GM21723 (cell line): ENCODE data around the gene RINL.
A peak's percentile ranks its signal among the peaks of the same experiment; 100 is the strongest.
"Not testable (repeated sequence)": the region's sequence is repeated elsewhere in the genome, so short reads cannot be mapped to it uniquely, and the experiment has no call there.

Experiments
- ATAC-seq: cut with Tn5 transposase; IDR thresholded peaks from one replicate; pipeline ENCODE4 v1.9.1; 2021; ENCODE audit warnings: mild to moderate bottlenecking, moderate library complexity; ENCODE audit not compliant: unreplicated experiment

Gene RINL

GRCh38 chr19:38878575-38879399, 712 bp upstream of the RINL start:
- no peak for ATAC-seq

GRCh38 chr19:38875656-38876395, 2.2 kb downstream of the RINL start:
- no peak for ATAC-seq

- ATAC-seq = not testable (repeated sequence)
Measured at GRCh38 chr19:38873400-38873799, 4.7 kb downstream of the RINL start.

- ATAC-seq = no peak
Measured at GRCh38 chr19:38870612-38871011, 7.5 kb downstream of the RINL start.

- peak; percentile 61 for ATAC-seq
Measured at GRCh38 chr19:38869836-38870607, 8.1 kb downstream of the RINL start.

- ATAC-seq = no peak
Measured at GRCh38 chr19:38869160-38869835, 8.8 kb downstream of the RINL start.

- ATAC-seq = no peak
Measured at GRCh38 chr19:38868551-38868950, 9.5 kb downstream of the RINL start.

GRCh38 chr19:38867171-38867780, 10.8 kb downstream of the RINL start:
- no peak for ATAC-seq

- no peak for ATAC-seq
Measured at GRCh38 chr19:38862321-38863059, 15.6 kb downstream of the RINL start.

- ATAC-seq = no peak
Measured at GRCh38 chr19:38861368-38861767, 16.7 kb downstream of the RINL start.

- ATAC-seq = not testable (repeated sequence)
Measured at GRCh38 chr19:38859631-38860204, 18.4 kb downstream of the RINL start.

GRCh38 chr19:38856813-38857212, 21.3 kb downstream of the RINL start:
- ATAC-seq = no peak

GRCh38 chr19:38855751-38856150, 22.3 kb downstream of the RINL start:
- not testable (repeated sequence) for ATAC-seq

GRCh38 chr19:38854961-38855360, 23.1 kb downstream of the RINL start:
- not testable (repeated sequence) for ATAC-seq

GRCh38 chr19:38853214-38853613, 24.9 kb downstream of the RINL start:
- no peak for ATAC-seq

- ATAC-seq = no peak
Measured at GRCh38 chr19:38852231-38853044, 25.6 kb downstream of the RINL start.

- ATAC-seq = no peak
Measured at GRCh38 chr19:38851622-38852230, 26.3 kb downstream of the RINL start.

- no peak for ATAC-seq
Measured at GRCh38 chr19:38850976-38851621, 27.0 kb downstream of the RINL start.
